Transverse colon (tissue), 4 donors: ENCODE data around the gene FUT7. TPM values are rescaled to one million over a fixed set of nuclear protein-coding genes. Genes with fewer than 3 reads are reported as not detected.

Experiments used
- DNase-seq: peaks from one replicate; pipeline ENCODE4 v3.0.0-alpha.2; 2019
- H3K27ac ChIP-seq, 4 donors: fragments of 200-600 bp; sonication (generic); 2 replicates each; pipeline ENCODE4 v1.5.1; 2016 to 2018; ENCODE audit warnings: inconsistent platforms in 4 of 4
- H3K27me3 ChIP-seq: fragments of 200-600 bp; sonication (generic); 2 replicates; pipeline ENCODE4 v1.5.1; 2017; ENCODE audit warnings: inconsistent platforms
- H3K36me3 ChIP-seq, 4 donors: fragments of 200-600 bp; sonication (generic); 2 replicates each; pipeline ENCODE4 v1.5.1; 2017 to 2019; ENCODE audit warnings: inconsistent platforms in 4 of 4
- H3K4me1 ChIP-seq, 4 donors: fragments of 200-600 bp; sonication (generic); 2 replicates each; pipeline ENCODE4 v1.5.1; 2017 to 2020; ENCODE audit warnings: inconsistent platforms in 4 of 4
- H3K4me3 ChIP-seq, 4 donors: fragments of 200-600 bp; sonication (generic); 1 replicate in 1 of 4; 2 replicates in 3 of 4; pipeline versions ENCODE4 v1.5.1 to v1.6.1; 2017 to 2019; ENCODE audit warnings: inconsistent platforms in 4 of 4
- H3K9me3 ChIP-seq, 2 donors: fragments of 200-600 bp; sonication (generic); 2 replicates each; pipeline ENCODE4 v1.5.1; 2017 to 2019; ENCODE audit warnings: inconsistent platforms in 2 of 2
- EP300 ChIP-seq: sonication (generic); formaldehyde crosslinking; IDR thresholded peaks from one replicate; pipeline ENCODE4 v1.6.1; 2017; ENCODE audit warnings: antibody characterized with exemption, low read depth
- POLR2A ChIP-seq: fragments of 450-650 bp; IDR thresholded peaks from one replicate; pipeline ENCODE4 v1.6.1; 2016; ENCODE audit warnings: antibody characterized with exemption, mild to moderate bottlenecking, moderate library complexity
- POLR2AphosphoS5 ChIP-seq, 3 donors: sonication (generic); formaldehyde crosslinking; IDR thresholded peaks; one replicate each; pipeline ENCODE4 v1.6.1; 2016; ENCODE audit warnings: antibody characterized with exemption in 3 of 3
- whole genome bisulfite sequencing, 2 donors: methylation state at CpG; one replicate each; pipeline ENCODE4 v1.1.5; 2018; ENCODE audit warnings: low coverage in 1 of 2; 5-methylcytosine and 5-hydroxymethylcytosine counted together
- in situ Hi-C, 4 donors: fragments of 200-750 bp; cut with MboI; loops; one replicate each; pipeline versions ENCODE4 v1.15.0 to v1.15.1; 2017; ENCODE audit warnings: low sequenced_read_pairs in 3 of 4, low pct_ligation_motif_present in 1 of 4, low pct_unique_long_range_greater_than_20kb in 1 of 4
- intact Hi-C: fragments of 100-400 bp; cut with DNase I; formaldehyde crosslinking; loops from one replicate; pipeline ENCODE4 v1.15.1; 2023; ENCODE audit warnings: low total_unique reads
- total RNA-seq, 4 donors: library from RNA; depleted of rRNA; stranded (reverse); fragments of >200 nt; gene quantifications; one replicate each; pipeline ENCODE4 v1.1.0, GENCODE V29; 2016
- TF ChIP-seq, protein P1 (sequence below), 5 experiments: fragments of 200-600 bp in 3 of 5; fragments of 450-650 bp in 2 of 5; sonication (generic) in 3 of 5; IDR thresholded peaks; 1 replicate in 2 of 5; 2 replicates in 3 of 5; pipeline ENCODE4 v1.5.1; 2016 to 2017; ENCODE audit warnings: antibody characterized with exemption in 5 of 5, inconsistent platforms in 3 of 5, mild to moderate bottlenecking in 2 of 5, moderate library complexity in 1 of 5

Gene FUT7
- total RNA-seq, 4 donors from 2014 or later, result not detected

DNA sequence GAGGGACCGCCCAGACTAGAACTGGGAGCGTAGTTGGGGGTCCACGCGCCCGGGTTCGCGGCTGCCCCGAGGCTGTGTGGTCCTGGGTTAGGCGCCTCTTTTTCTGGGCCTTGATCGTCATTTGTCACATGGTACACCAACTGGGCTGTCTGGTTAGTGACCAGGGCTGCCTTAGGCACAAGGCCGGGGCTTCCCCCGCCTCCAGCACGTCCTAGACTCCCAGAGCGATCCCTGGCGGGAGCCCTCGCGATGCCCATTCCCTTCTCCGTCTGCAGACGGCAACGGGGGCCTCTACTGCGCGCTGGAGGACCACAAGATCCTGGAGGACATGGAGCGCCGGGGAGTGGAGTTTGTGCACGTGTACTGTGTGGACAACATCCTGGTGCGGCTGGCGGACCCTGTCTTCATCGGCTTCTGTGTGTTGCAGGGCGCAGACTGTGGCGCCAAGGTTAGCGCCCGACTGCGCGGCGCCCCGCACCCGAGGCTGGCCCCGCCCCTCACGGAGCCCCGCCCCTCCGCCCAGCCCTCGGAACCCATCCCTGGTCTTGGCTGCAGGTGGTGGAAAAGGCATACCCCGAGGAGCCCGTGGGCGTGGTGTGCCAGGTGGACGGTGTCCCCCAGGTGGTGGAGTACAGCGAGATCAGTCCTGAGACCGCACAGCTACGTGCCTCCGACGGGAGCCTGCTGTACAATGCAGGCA lies 47.0 kb upstream of the FUT7 start:
- Histone ChIP-seq H3K4me1 (peaks cover 16 to 33% (median 24%) of the 10 kb centered on the region in 4 donors), H3K9me3 (no peaks in the 10 kb centered on the region), H3K27me3 (peaks cover 23% of the 10 kb centered on the region), H3K27ac (peak overlapping the region in 3 of 4 donors; percentile 45 to 70 (median 63)), H3K4me3 (peak overlapping the region in 2 of 4 donors; percentile 45 to 71), H3K36me3 (no peaks in the 10 kb centered on the region)
- in situ Hi-C loops, result no loop called here
- TF ChIP-seq POLR2AphosphoS5 (IDR thresholded peaks at IDR 0.05), result peak in 1 of 3 donors; percentile 27
- TF ChIP-seq EP300, result no peak
- TF ChIP-seq, protein P1, sequence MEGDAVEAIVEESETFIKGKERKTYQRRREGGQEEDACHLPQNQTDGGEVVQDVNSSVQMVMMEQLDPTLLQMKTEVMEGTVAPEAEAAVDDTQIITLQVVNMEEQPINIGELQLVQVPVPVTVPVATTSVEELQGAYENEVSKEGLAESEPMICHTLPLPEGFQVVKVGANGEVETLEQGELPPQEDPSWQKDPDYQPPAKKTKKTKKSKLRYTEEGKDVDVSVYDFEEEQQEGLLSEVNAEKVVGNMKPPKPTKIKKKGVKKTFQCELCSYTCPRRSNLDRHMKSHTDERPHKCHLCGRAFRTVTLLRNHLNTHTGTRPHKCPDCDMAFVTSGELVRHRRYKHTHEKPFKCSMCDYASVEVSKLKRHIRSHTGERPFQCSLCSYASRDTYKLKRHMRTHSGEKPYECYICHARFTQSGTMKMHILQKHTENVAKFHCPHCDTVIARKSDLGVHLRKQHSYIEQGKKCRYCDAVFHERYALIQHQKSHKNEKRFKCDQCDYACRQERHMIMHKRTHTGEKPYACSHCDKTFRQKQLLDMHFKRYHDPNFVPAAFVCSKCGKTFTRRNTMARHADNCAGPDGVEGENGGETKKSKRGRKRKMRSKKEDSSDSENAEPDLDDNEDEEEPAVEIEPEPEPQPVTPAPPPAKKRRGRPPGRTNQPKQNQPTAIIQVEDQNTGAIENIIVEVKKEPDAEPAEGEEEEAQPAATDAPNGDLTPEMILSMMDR (IDR thresholded peaks at IDR 0.05), result no peak
- intact Hi-C loops, result no loop called here
- WGBS, 2 donors, result 55% methylated on average over 22 of the region's 51 CpGs; no CpG with 5 or more reads in 1 of the 2 donors
- DNase-seq, result peak; percentile 58

- Histone ChIP-seq H3K27ac (peak overlapping the region; percentile 56 to 73 (median 66)), H3K9me3 (no peaks in the 10 kb centered on the region), H3K4me3 (peak overlapping the region; percentile 43 to 74 (median 58)), H3K27me3 (peaks cover 23% of the 10 kb centered on the region), H3K36me3 (no peaks in the 10 kb centered on the region), H3K4me1 (peaks cover 16 to 32% (median 24%) of the 10 kb centered on the region in 4 donors)
- 0 to 24% methylated on average over 18 to 42 of the region's 76 CpGs for WGBS, 2 donors
- in situ Hi-C loops (no loop called here), intact Hi-C loops (no loop called here)
- DNase-seq, result peak; percentile 59
- TF ChIP-seq, protein P1 (IDR thresholded peaks at IDR 0.05), result no peak
- TF ChIP-seq EP300 (no peak), POLR2AphosphoS5 (IDR thresholded peaks at IDR 0.05) (no peak), POLR2A (no peak)
Observed at GRCh38 chr9:137077758-137078693, 46.1 kb upstream of the FUT7 start.

GRCh38 chr9:137077010-137077747 lies 45.3 kb upstream of the FUT7 start, which contains the start of gene UAP1L1:
Gene UAP1L1 (plus strand): TSS chr9:137077517. CDS start chr9:137077533, 16 bp downstream.
- H3K27ac ChIP-seq, result peak within 1 kb of the TSS; percentile 63 to 73 (median 66)
- H3K36me3 ChIP-seq, result no peaks in the 10 kb centered on the region
- peak; percentile 25 to 64 (median 58) for TF ChIP-seq POLR2AphosphoS5 (IDR thresholded peaks at IDR 0.05)
- TF ChIP-seq, protein P1 (IDR thresholded peaks at IDR 0.05), result no peak
- H3K4me3 ChIP-seq, result peak within 1 kb of the TSS; percentile 43 to 74 (median 58)
- 2% methylated on average over 30 of the region's 87 CpGs; no CpG with 5 or more reads in 1 of the 2 donors for WGBS, 2 donors
- H3K27me3 ChIP-seq, result peaks cover 23% of the 10 kb centered on the region
- peak; percentile 81 for DNase-seq
- no peaks in the 10 kb centered on the region for H3K9me3 ChIP-seq
- in situ Hi-C loops (no loop called here), intact Hi-C loops (no loop called here)
- peaks cover 16 to 32% (median 24%) of the 10 kb centered on the region in 4 donors for H3K4me1 ChIP-seq
